Astrocyte (in vitro differentiated cells and primary cell): ENCODE data around the gene ANGPTL8.

Experiments used
- EZH2 ChIP-seq: IDR thresholded peaks from 2 replicates; pipeline ENCODE4 v1.6.1; 2012; ENCODE audit warnings: mild to moderate bottlenecking, low read length, inconsistent platforms; ENCODE audit not compliant: insufficient read depth
- TF ChIP-seq, protein P1 (sequence below): IDR thresholded peaks from 2 replicates; pipeline ENCODE4 v1.5.1; 2011; ENCODE audit warnings: low read depth, mild to moderate bottlenecking, inconsistent platforms, low read length, moderate library complexity; ENCODE audit not compliant: insufficient read depth

DNA sequence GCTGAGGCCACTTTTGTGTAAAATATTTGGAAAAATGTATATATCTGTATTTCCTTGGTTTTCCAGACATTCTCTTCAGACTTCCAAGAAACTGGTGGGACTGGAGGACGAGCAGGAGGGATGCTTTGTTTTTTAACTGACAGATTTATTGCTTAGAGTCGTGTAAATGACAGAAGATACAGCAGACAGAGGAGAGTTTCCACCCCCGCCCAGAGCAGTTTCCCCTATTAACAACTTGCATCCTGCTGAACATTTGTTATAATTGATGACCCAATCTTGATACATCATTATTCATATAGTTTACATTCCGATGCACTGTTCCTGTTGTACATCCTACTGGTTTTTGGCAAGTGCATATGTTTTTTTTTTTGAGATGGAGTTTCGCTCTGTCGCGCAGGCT lies 30.0 kb downstream of the ANGPTL8 start:
- TF ChIP-seq, protein P1, sequence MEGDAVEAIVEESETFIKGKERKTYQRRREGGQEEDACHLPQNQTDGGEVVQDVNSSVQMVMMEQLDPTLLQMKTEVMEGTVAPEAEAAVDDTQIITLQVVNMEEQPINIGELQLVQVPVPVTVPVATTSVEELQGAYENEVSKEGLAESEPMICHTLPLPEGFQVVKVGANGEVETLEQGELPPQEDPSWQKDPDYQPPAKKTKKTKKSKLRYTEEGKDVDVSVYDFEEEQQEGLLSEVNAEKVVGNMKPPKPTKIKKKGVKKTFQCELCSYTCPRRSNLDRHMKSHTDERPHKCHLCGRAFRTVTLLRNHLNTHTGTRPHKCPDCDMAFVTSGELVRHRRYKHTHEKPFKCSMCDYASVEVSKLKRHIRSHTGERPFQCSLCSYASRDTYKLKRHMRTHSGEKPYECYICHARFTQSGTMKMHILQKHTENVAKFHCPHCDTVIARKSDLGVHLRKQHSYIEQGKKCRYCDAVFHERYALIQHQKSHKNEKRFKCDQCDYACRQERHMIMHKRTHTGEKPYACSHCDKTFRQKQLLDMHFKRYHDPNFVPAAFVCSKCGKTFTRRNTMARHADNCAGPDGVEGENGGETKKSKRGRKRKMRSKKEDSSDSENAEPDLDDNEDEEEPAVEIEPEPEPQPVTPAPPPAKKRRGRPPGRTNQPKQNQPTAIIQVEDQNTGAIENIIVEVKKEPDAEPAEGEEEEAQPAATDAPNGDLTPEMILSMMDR = no peak
- TF ChIP-seq EZH2 = no peak
